OCI-LY1 (cell line): ENCODE data around the gene GHRH.

Source experiments
- H2AFZ ChIP-seq: fragments of 200-600 bp; sonication (generic), shearing (Covaris generic); 2 replicates; pipeline ENCODE4 v1.6.0; 2014; ENCODE audit warnings: antibody characterized with exemption, mild to moderate bottlenecking, low read length
- H3F3A ChIP-seq: fragments of 200-600 bp; sonication (generic), shearing (Covaris generic); 2 replicates; pipeline ENCODE4 v1.6.0; 2014; ENCODE audit warnings: mild to moderate bottlenecking, antibody characterized with exemption, low read length, moderate library complexity; ENCODE audit not compliant: insufficient read depth
- H3K27ac ChIP-seq: fragments of 200-600 bp; sonication (generic); 2 replicates; pipeline ENCODE4 v1.5.1; 2014; ENCODE audit warnings: low read length, mixed run types, mild to moderate bottlenecking, low read depth; ENCODE audit not compliant: poor library complexity, severe bottlenecking
- H3K27me3 ChIP-seq: fragments of 200-600 bp; sonication (generic); 2 replicates; pipeline ENCODE4 v1.6.0; 2014; ENCODE audit warnings: antibody characterized with exemption, mild to moderate bottlenecking, low read length, moderate library complexity; ENCODE audit not compliant: insufficient read depth
- H3K36me3 ChIP-seq: fragments of 200-600 bp; sonication (generic); 2 replicates; pipeline ENCODE4 v1.6.1; 2014; ENCODE audit warnings: mild to moderate bottlenecking, antibody characterized with exemption, low read length, moderate library complexity, mixed read lengths; ENCODE audit not compliant: insufficient read depth
- H3K4me1 ChIP-seq: fragments of 200-600 bp; sonication (generic); 2 replicates; pipeline ENCODE4 v1.5.1; 2014; ENCODE audit warnings: mild to moderate bottlenecking, low read length, moderate library complexity; ENCODE audit not compliant: insufficient read depth, severe bottlenecking
- H3K4me2 ChIP-seq: fragments of 200-600 bp; sonication (generic), shearing (Covaris generic); 2 replicates; pipeline ENCODE4 v1.6.1; 2014; ENCODE audit warnings: low read length
- H3K4me3 ChIP-seq: fragments of 200-600 bp; sonication (generic); 2 replicates; pipeline ENCODE4 v1.5.1; 2014; ENCODE audit warnings: low read length, low read depth, mild to moderate bottlenecking, mixed read lengths; ENCODE audit not compliant: poor library complexity, severe bottlenecking
- H3K79me2 ChIP-seq: fragments of 200-600 bp; shearing (Covaris generic); 2 replicates; pipeline ENCODE4 v1.6.1; 2016; ENCODE audit warnings: mixed run types, low read length, mixed read lengths; ENCODE audit not compliant: insufficient read depth
- H3K9ac ChIP-seq: fragments of 200-600 bp; sonication (generic), shearing (Covaris generic); 2 replicates; pipeline ENCODE4 v1.6.1; 2014; ENCODE audit warnings: mild to moderate bottlenecking, low read length, mixed read lengths
- H3K9me2 ChIP-seq: fragments of 200-600 bp; sonication (generic), shearing (Covaris generic); 2 replicates; pipeline ENCODE4 v1.6.1; 2014; ENCODE audit warnings: low read depth, mild to moderate bottlenecking, low read length, mixed read lengths
- H3K9me3 ChIP-seq: fragments of 200-600 bp; shearing (Covaris generic); 2 replicates; pipeline ENCODE4 v1.6.1; 2014; ENCODE audit warnings: low read length, mixed read lengths
- H4K20me1 ChIP-seq: fragments of 200-600 bp; sonication (generic), shearing (Covaris generic); 2 replicates; pipeline ENCODE4 v1.6.0; 2016; ENCODE audit warnings: mild to moderate bottlenecking, low read length; ENCODE audit not compliant: insufficient read depth
- CTCF ChIP-seq: fragments of 200-600 bp; sonication (generic), shearing (Covaris generic); IDR thresholded peaks from 2 replicates; pipeline ENCODE4 v1.5.1; 2017; ENCODE audit warnings: mild to moderate bottlenecking, antibody characterized with exemption, low read length, moderate library complexity, mixed read lengths
- EZH2 ChIP-seq: fragments of 200-600 bp; sonication (generic), shearing (Covaris generic); IDR thresholded peaks from 2 replicates; pipeline ENCODE4 v1.8.0; 2017; ENCODE audit warnings: borderline replicate concordance, mixed run types, mild to moderate bottlenecking, antibody characterized with exemption, low read length, moderate library complexity, mixed read lengths

GHRH gene

GRCh38 chr20:37218976-37219375, 42.6 kb downstream of the GHRH start:
- H3K27me3 ChIP-seq: no peaks in the 10 kb centered on the region
- H3K9ac ChIP-seq: no peak overlapping the region
- H3K9me2 ChIP-seq: no peaks in the 10 kb centered on the region
- no peak overlapping the region for H3K27ac ChIP-seq
- peaks cover 92% of the 10 kb centered on the region for H3K36me3 ChIP-seq
- 0 out of 2 replicates have a peak, but pooled peaks cover 4% of the 10 kb centered on the region for H3K79me2 ChIP-seq
- H3K9me3 ChIP-seq: no peaks in the 10 kb centered on the region
- no peak for TF ChIP-seq CTCF
- no peak for TF ChIP-seq EZH2
- no peak overlapping the region for H3K4me2 ChIP-seq
- H2AFZ ChIP-seq: no peak overlapping the region
- H3K4me1 ChIP-seq: no peaks in the 10 kb centered on the region
- H3K4me3 ChIP-seq: no peak overlapping the region
- H4K20me1 ChIP-seq: no peaks in the 10 kb centered on the region
- no peaks in the 10 kb centered on the region for H3F3A ChIP-seq

GRCh38 chr20:37218441-37218840, 43.2 kb downstream of the GHRH start:
- no peak overlapping the region for H2AFZ ChIP-seq
- no peaks in the 10 kb centered on the region for H3K9me3 ChIP-seq
- H3F3A ChIP-seq: no peaks in the 10 kb centered on the region
- no peaks in the 10 kb centered on the region for H3K27me3 ChIP-seq
- H3K4me2 ChIP-seq: no peak overlapping the region
- no peaks in the 10 kb centered on the region for H3K9me2 ChIP-seq
- TF ChIP-seq CTCF (no peak), EZH2 (no peak)
- no peaks in the 10 kb centered on the region for H4K20me1 ChIP-seq
- no peak overlapping the region for H3K4me3 ChIP-seq
- H3K79me2 ChIP-seq: 0 out of 2 replicates have a peak, but pooled peaks cover 4% of the 10 kb centered on the region
- no peak overlapping the region for H3K27ac ChIP-seq
- peaks cover 92% of the 10 kb centered on the region for H3K36me3 ChIP-seq
- no peak overlapping the region for H3K9ac ChIP-seq
- H3K4me1 ChIP-seq: no peaks in the 10 kb centered on the region

GRCh38 chr20:37209661-37210314, 51.8 kb downstream of the GHRH start:
- Histone ChIP-seq H3K4me2 (no peak overlapping the region), H3K36me3 (peaks cover 88% of the 10 kb centered on the region)
- TF ChIP-seq EZH2: no peak
- TF ChIP-seq CTCF: no peak

More at GRCh38 chr20:37209661-37210314, 51.8 kb downstream of the GHRH start:
- H3F3A ChIP-seq: no peaks in the 10 kb centered on the region
- H3K9ac ChIP-seq: no peak overlapping the region
- H3K79me2 ChIP-seq: no peaks in the 10 kb centered on the region
- no peaks in the 10 kb centered on the region for H3K9me2 ChIP-seq
- H3K9me3 ChIP-seq: no peaks in the 10 kb centered on the region
- H3K4me1 ChIP-seq: no peaks in the 10 kb centered on the region
- H3K27me3 ChIP-seq: no peaks in the 10 kb centered on the region
- H4K20me1 ChIP-seq: no peaks in the 10 kb centered on the region
- H3K27ac ChIP-seq: no peak overlapping the region
- H3K4me3 ChIP-seq: no peak overlapping the region
- H2AFZ ChIP-seq: no peak overlapping the region
